HT1080 (cell line): ENCODE results near the gene SERPINB5. TPM values are rescaled to one million over a fixed set of nuclear protein-coding genes. Genes with fewer than 3 reads are reported as not detected.

Source experiments
- DNase-seq: peaks from one replicate; pipeline ENCODE4 v3.0.0-alpha.2; 2015; ENCODE audit warnings: low read depth
- total RNA-seq: library from RNA; depleted of rRNA; stranded (reverse); fragments of >200 nt; shearing (Covaris generic); gene quantifications from 2 replicates; pipeline ENCODE4 v1.2.3, GENCODE V29; 2014; rRNA removed

SERPINB5 gene
- total RNA-seq, 1 experiment from 2014 or later: 38.0 TPM

GRCh38 chr18:63523660-63524059 lies 46.9 kb downstream of the SERPINB5 start:
- no peak for DNase-seq

- no peak for DNase-seq
These were observed 50.5 kb downstream of the SERPINB5 start for GRCh38 chr18:63527251-63527650.

- DNase-seq: no peak
These were observed 52.2 kb downstream of the SERPINB5 start for GRCh38 chr18:63528863-63529492.

- DNase-seq: no peak
These were observed 55.7 kb downstream of the SERPINB5 start for GRCh38 chr18:63532471-63532870.

GRCh38 chr18:63534615-63535014 lies 57.9 kb downstream of the SERPINB5 start:
- no peak for DNase-seq

- peak; percentile 7 for DNase-seq
These were observed 63.2 kb downstream of the SERPINB5 start for GRCh38 chr18:63539904-63540510.

- DNase-seq: no peak
These were observed 65.3 kb downstream of the SERPINB5 start, which contains the start of gene SERPINB12 for GRCh38 chr18:63542069-63542468. SERPINB12 (plus strand) TSS chr18:63542369; CDS start chr18:63556160, 13,791 bp downstream.

- no peak for DNase-seq
These were observed 67.3 kb downstream of the SERPINB5 start for GRCh38 chr18:63544017-63544416.

- no peak for DNase-seq
These were observed 68.2 kb downstream of the SERPINB5 start for GRCh38 chr18:63545000-63545399.

- no peak for DNase-seq
These were observed 73.3 kb downstream of the SERPINB5 start for GRCh38 chr18:63550068-63550467.

- DNase-seq: no peak
These were observed 75.0 kb downstream of the SERPINB5 start for GRCh38 chr18:63551769-63552168.

GRCh38 chr18:63552581-63552980 lies 75.8 kb downstream of the SERPINB5 start:
- DNase-seq: no peak

- peak; percentile 83 for DNase-seq
These were observed 76.3 kb downstream of the SERPINB5 start for GRCh38 chr18:63553081-63553480.

Other genes with a start within 250 kb of the SERPINB5 start
- gene BCL2, start 157.2 kb upstream of the SERPINB5 start, total RNA-seq: 6.3 and 6.7 TPM in 2 replicates
- gene KDSR, start 109.8 kb upstream of the SERPINB5 start, total RNA-seq: 54.7 and 80.6 TPM in 2 replicates
- gene VPS4B, start 54.5 kb upstream of the SERPINB5 start, total RNA-seq: 42.9 and 46.2 TPM in 2 replicates
- gene SERPINB12, start 65.4 kb downstream of the SERPINB5 start, total RNA-seq: not detected in 2 replicates
- not detected in 2 replicates for gene SERPINB13, start 110.4 kb downstream of the SERPINB5 start, total RNA-seq
- not detected in 2 replicates for gene SERPINB4, start 167.3 kb downstream of the SERPINB5 start, total RNA-seq
- not detected in 2 replicates for gene SERPINB3, start 184.9 kb downstream of the SERPINB5 start, total RNA-seq
- not detected in 2 replicates for gene SERPINB11, start 226.0 kb downstream of the SERPINB5 start, total RNA-seq